Activated naive CD4-positive, alpha-beta T cell treated with anti-CD3 and anti-CD28 coated beads, Interleukin-2, amount 50 U/mL, for 16 hours (primary cell): ENCODE measurements around the gene CARD11.

ENCODE experiments used
- DNase-seq: peaks from one replicate; pipeline ENCODE4 v3.0.0-alpha.2; 2020

Gene CARD11

GRCh38 chr7:2864204-2864985 lies 179.3 kb downstream of the CARD11 start:
- no peak for DNase-seq

DNA sequence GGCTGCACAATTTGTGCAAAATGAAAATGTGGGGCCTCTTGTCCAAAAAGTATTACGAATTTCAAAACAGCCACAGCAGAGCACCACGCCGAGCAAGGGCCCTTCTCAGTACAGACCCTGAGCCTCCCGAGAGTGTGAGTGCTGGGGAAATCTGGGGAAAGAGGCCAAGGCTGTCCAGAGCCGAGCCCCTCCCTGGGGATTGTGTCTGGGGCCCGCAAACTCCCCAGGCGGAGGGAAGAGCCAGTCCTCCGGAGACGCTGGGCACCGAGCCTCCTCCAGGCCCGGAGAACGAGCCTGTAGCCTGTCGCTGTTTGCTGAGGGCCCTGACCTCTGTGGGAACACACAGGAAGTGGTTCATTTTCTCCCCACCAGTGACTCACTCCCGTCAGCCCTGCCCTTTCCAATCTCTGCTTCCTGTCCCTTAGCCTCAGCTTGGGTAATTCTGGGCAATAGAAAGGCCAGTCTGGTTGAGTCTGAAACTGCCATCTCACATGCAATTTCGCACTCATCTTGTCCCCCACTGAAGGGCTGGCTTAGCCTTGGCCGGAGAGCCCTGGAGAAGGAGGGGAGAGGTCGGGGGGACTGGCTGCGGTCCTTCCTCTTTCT lies 180.1 kb downstream of the CARD11 start:
- peak; percentile 53 for DNase-seq

- no peak for DNase-seq
Measured at GRCh38 chr7:2862831-2863361, 180.8 kb downstream of the CARD11 start.

DNA sequence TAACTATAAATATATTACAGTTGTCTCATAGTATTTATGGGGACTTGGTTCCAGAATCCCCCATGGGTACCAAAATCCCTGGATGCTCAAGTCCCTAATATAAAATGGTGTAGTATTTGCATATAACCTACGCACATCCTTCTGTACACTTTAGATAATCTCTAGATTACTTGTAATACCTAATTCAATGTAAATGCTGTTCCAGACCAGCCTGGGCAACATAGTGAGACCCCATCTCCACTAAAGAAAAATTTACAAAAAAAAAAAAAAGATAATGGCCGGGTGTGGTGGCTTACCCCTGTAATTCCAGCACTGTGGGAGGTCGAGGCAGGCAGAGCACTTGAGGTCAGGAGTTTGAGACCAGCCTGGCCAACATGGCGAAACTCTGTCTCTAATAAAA lies 182.2 kb downstream of the CARD11 start:
- no peak for DNase-seq

- DNase-seq, result no peak
Measured at GRCh38 chr7:2860627-2861133, 183.0 kb downstream of the CARD11 start.

DNA sequence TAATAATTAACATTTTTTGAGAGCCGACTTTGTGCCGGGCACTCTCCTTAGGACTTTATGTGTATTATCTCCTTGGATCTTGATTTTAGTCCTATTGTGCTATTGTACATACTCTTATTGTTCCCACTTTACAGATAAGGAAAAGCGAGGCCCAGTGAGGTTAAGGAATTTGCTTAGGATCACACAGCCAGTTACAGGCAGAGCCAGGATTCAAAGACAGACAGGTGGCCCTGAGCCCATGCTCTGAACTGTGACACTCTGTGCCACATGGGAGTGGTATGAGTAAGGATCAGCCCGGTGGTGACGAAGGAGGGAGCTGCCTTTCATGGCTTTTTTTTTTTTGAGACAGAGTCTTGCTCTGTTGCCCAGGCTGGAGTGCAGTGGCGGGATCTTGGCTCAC lies 183.7 kb downstream of the CARD11 start:
- DNase-seq, result no peak

GRCh38 chr7:2858621-2859020 lies 185.0 kb downstream of the CARD11 start:
- no peak for DNase-seq

DNA sequence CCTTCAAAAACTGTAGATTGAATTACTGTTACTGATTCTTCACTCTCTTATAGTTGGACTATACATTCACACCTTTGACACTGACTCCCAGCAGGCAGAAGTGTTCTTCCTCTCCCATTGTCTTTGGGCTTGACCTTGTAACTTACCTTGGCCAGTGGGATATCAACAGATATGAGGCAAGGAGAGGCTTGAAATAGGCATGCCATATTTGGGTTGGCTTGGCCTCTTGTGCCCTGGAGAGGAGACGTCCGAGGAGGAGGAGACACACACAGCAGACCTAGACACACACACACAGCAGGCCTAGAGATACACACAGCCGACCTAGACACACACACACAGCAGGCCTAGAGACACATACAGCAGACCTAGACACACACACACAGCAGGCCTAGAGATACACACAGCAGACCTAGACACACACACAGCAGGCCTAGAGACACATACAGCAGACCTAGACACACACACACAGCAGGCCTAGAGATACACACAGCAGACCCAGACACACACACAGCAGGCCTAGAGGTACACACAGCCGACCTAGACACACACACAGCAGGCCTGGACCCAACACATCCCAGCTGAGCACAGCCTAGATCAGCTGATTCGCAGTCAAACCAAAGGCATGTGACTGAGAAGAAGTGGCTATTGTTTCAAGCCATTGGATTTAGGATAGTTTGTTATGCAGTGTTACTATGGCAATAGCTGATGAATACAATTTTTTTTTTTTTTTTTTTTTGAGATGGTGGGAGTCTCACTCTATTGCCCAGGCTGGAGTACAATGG lies 187.1 kb downstream of the CARD11 start:
- DNase-seq, result no peak
